ENCODE measurements around the gene KLF3. TPM values are rescaled to one million over a fixed set of nuclear protein-coding genes. Genes with fewer than 3 reads are reported as not detected.

Gene KLF3
- total RNA-seq, 1 experiment from 2014 or later, result 29.0 TPM

DNA sequence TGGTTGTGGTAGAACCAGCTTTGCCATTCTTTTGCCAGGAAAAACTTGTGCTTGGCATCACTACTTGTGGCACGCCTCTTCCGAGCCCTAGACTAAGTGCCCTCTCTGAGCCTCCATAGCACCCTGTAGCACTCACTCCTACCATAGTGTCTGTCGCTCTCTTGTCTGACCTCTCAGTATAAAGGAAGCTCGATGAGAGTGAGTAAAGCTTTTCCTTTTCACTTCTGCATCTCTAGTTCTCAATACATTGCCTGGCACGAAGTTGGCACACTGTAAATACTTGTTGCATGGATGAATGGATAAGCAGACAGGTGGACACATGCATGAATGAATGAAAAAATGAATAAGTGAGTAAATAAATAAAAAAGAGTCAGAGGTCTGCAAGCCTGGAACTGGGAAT is 70.4 kb downstream of the KLF3 start:
- WGBS (ENCODE audit: extremely low coverage, insufficient read length, low lambda C conversion rate), result no CpG with 5 or more reads among the region's 5 CpGs
- TF ChIP-seq, protein P1, sequence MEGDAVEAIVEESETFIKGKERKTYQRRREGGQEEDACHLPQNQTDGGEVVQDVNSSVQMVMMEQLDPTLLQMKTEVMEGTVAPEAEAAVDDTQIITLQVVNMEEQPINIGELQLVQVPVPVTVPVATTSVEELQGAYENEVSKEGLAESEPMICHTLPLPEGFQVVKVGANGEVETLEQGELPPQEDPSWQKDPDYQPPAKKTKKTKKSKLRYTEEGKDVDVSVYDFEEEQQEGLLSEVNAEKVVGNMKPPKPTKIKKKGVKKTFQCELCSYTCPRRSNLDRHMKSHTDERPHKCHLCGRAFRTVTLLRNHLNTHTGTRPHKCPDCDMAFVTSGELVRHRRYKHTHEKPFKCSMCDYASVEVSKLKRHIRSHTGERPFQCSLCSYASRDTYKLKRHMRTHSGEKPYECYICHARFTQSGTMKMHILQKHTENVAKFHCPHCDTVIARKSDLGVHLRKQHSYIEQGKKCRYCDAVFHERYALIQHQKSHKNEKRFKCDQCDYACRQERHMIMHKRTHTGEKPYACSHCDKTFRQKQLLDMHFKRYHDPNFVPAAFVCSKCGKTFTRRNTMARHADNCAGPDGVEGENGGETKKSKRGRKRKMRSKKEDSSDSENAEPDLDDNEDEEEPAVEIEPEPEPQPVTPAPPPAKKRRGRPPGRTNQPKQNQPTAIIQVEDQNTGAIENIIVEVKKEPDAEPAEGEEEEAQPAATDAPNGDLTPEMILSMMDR (conservative IDR thresholded peaks at IDR 0.05), result no peak
- H2AFZ ChIP-seq (ENCODE audit: low read length), result no peak overlapping the region

More for the DNA sequence above, 70.4 kb downstream of the KLF3 start:
- H3K9me3 Mint-ChIP-seq, result peaks cover 14 to 17% of the 10 kb centered on the region in 2 experiments
- Histone ChIP-seq H2AK5ac (ENCODE audit: insufficient read length, low read length) (no peak overlapping the region), H3K56ac (ENCODE audit: insufficient read length, low read depth, low read length) (no peak overlapping the region), H3T11ph (ENCODE audit: low read length) (no peak overlapping the region), H4K8ac (replicated peaks; ENCODE audit: insufficient read length, low read depth, low read length) (no peak overlapping the region), H3K14ac (ENCODE audit: insufficient read depth, low read length) (no peak overlapping the region), H4K91ac (ENCODE audit: insufficient read length, low read depth, low read length) (no peak overlapping the region), H2BK120ac (ENCODE audit: low read depth, low read length, poor library complexity, severe bottlenecking) (no peak overlapping the region), H3K4me2 (ENCODE audit: insufficient read depth, insufficient read length, low read length) (no peak overlapping the region), H2BK15ac (ENCODE audit: low read depth, low read length) (no peak overlapping the region), H3K18ac (ENCODE audit: insufficient read length, low read depth, low read length) (no peak overlapping the region), H3K9me3 (ENCODE audit: control insufficient read depth, low read depth, low read length) (no peaks in the 10 kb centered on the region), H2BK12ac (ENCODE audit: insufficient read length, low read depth, low read length) (no peak overlapping the region), H3K4me1 (ENCODE audit: insufficient read depth, low read length) (no peaks in the 10 kb centered on the region), H2BK5ac (ENCODE audit: insufficient read length, low read length) (no peak overlapping the region), H3K23ac (ENCODE audit: insufficient read length, low read depth, low read length) (no peak overlapping the region), H3K23me2 (ENCODE audit: insufficient read length, low read depth, low read length, poor library complexity, severe bottlenecking) (no peaks in the 10 kb centered on the region), H3K27me3 (ENCODE audit: insufficient read depth, low read length) (no peaks in the 10 kb centered on the region), H3K9ac (ENCODE audit: extremely low read depth, insufficient read length, low read length) (no peak overlapping the region), H3K27ac (ENCODE audit: insufficient read length, low read depth, low read length) (no peak overlapping the region), H4K20me1 (ENCODE audit: control insufficient read depth, insufficient read depth, insufficient read length) (peaks cover 2% of the 10 kb centered on the region), H3K79me2 (ENCODE audit: insufficient read depth, low read length) (no peaks in the 10 kb centered on the region), H2BK20ac (ENCODE audit: low read depth, low read length, poor library complexity, severe bottlenecking) (no peak overlapping the region), H4K5ac (ENCODE audit: insufficient read length, low read depth, low read length) (no peak overlapping the region), H3K79me1 (ENCODE audit: insufficient read depth, low read depth, low read length, poor library complexity, severe bottlenecking) (no peaks in the 10 kb centered on the region), H3K4ac (ENCODE audit: low read depth, low read length) (no peak overlapping the region)
- H3K4me3 Mint-ChIP-seq, result no peak overlapping the region
- H3K27ac Mint-ChIP-seq, result no peak overlapping the region
- no peaks in the 10 kb centered on the region; a peak in 1 of 4 replicates for H3K4me1 Mint-ChIP-seq
- DNase-seq, result no peak
- no peaks in the 10 kb centered on the region for H3K27me3 Mint-ChIP-seq (ENCODE audit: low read depth)
- peaks cover 5 to 14% (median 12%) of the 10 kb centered on the region in 3 experiments; a peak in 5 of 7 replicates for H3K36me3 Mint-ChIP-seq (ENCODE audit: insufficient read depth in 1 of 3, low read depth in 3 of 3)
